ENCODE measurements around the gene UGT3A1. TPM values are rescaled to one million over a fixed set of nuclear protein-coding genes. Genes with fewer than 3 reads are reported as not detected.
A peak's percentile ranks its signal among the peaks of the same experiment; 100 is the strongest.
"Not testable (repeated sequence)": the region's sequence is repeated elsewhere in the genome, so short reads cannot be mapped to it uniquely, and the experiment has no call there.

UGT3A1 gene, protein sequence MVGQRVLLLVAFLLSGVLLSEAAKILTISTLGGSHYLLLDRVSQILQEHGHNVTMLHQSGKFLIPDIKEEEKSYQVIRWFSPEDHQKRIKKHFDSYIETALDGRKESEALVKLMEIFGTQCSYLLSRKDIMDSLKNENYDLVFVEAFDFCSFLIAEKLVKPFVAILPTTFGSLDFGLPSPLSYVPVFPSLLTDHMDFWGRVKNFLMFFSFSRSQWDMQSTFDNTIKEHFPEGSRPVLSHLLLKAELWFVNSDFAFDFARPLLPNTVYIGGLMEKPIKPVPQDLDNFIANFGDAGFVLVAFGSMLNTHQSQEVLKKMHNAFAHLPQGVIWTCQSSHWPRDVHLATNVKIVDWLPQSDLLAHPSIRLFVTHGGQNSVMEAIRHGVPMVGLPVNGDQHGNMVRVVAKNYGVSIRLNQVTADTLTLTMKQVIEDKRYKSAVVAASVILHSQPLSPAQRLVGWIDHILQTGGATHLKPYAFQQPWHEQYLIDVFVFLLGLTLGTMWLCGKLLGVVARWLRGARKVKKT
- 12.5 TPM for total RNA-seq

DNA sequence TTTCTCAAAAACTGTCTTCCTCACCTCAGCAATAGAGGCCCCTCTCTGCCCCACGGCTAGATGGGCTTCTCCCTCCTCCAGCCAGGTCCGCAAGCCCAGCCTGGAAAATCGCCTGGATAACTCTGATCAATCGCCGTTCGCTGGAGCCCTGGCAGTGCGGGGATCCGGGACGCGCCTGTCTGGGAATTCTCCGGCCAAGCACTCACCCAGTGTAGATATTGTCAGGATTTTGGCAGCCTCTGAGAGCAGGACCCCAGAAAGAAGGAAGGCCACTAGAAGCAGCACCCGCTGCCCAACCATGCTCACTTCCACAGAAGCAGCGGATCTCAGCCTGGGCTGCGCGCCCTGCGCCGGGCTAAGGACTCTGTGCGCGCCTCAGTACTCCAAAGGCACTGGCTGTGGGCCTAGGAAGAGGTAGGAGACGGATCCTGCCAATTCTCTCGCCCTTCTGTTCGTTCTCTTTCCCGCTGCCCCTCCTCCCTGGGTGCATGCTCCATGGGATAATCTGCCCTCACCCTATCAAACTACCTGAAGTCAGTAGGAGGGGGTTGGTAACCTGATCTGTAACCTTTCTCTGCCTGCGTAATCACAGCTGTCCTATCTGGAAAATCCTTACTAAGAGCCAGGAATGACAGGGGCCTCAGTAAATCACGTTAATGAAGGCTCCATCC lies at the start of gene UGT3A1:
Gene UGT3A1, minus strand, starts transcription at position 450 of the 671 bp plus-strand sequence. Its CDS starts 150 bp downstream, at position 300.
- H3K9me3 ChIP-seq (ENCODE audit: control insufficient read depth in 3 of 3, low read length in 3 of 3): no peaks in the 10 kb centered on the region
- no peaks in the 10 kb centered on the region for H3K36me3 ChIP-seq (ENCODE audit: control insufficient read depth in 3 of 3, insufficient read depth in 3 of 3, low read length in 3 of 3)
- no peaks in the 10 kb centered on the region for H3K4me1 ChIP-seq (ENCODE audit: control insufficient read depth in 3 of 3, insufficient read depth in 3 of 3, low read length in 3 of 3)
- no peaks in the 10 kb centered on the region for H3K27me3 ChIP-seq (ENCODE audit: control insufficient read depth in 3 of 3, insufficient read depth in 3 of 3, low read length in 3 of 3)
- peak within 1 kb of the TSS; percentile 76 for H3K27ac ChIP-seq (ENCODE audit: low read depth, low read length)
- peak within 1 kb of the TSS; percentile 65 to 73 (median 72) for H3K4me3 ChIP-seq (ENCODE audit: low read length in 3 of 3)
- H3K9ac ChIP-seq (ENCODE audit: low read depth in 1 of 3, low read length in 3 of 3): peak within 1 kb of the TSS; percentile 75 to 85 (median 81)

DNA sequence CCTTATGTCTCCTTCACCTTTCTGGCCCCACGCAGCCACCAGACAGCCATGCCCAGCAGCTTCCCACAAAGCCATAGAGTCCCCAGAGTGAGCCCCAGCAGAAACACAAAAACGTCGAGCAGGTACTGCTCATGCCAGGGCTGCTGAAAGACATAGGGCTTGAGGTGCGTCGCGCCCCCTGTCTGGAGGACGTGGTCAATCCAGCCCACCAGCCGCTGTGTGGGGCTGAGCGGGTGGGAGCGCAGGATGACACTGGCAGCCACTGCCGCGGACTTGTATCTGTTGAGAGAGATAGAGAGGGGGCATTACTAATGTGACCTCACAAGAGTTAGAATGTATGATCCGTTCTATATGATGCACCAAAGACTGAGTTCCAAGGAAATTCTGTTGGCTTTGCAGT lies 44.5 kb upstream of the UGT3A1 start:
- Histone ChIP-seq H3K4me3 (ENCODE audit: low read length in 3 of 3) (no peak overlapping the region), H3K27me3 (ENCODE audit: control insufficient read depth in 3 of 3, insufficient read depth in 3 of 3, low read length in 3 of 3) (no peaks in the 10 kb centered on the region), H3K9me3 (ENCODE audit: control insufficient read depth in 3 of 3, low read length in 3 of 3) (no peaks in the 10 kb centered on the region), H3K27ac (ENCODE audit: low read depth, low read length) (no peak overlapping the region), H3K9ac (ENCODE audit: low read depth in 1 of 3, low read length in 3 of 3) (no peak overlapping the region), H3K36me3 (ENCODE audit: control insufficient read depth in 3 of 3, insufficient read depth in 3 of 3, low read length in 3 of 3) (no peaks in the 10 kb centered on the region), H3K4me1 (ENCODE audit: control insufficient read depth in 3 of 3, insufficient read depth in 3 of 3, low read length in 3 of 3) (peaks cover under 1 to 5% (median 5%) of the 10 kb centered on the region in 3 donors)

DNA sequence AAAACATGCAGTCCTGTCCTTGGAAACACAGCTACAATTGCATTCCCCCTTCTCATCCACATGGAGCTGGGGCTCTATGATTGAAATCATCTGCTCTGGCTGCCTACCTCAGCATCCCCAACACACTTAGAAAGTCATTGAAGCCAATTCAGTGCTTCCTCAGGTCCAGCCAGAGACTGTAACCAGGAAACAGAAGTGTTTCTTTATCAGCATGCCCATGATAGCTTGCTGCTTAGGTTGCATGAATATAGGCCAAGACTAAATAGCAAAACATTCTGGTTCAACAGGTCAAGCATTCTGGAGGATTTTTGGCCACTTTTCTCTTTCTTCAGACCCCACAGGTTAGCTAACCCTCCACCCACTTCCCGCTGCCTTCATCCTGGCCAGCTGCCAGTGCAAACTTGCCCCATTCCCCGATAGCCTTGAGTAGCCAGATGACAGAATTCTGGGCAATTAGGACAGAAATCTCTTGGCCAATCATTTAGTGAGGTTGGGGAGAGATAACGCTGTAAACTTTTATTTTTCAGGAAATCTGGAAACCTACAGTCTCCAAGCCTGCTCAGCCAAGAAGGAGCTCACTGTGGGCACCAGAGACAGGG lies 43.4 kb upstream of the UGT3A1 start:
- not testable (repeated sequence) for H3K4me3 ChIP-seq (ENCODE audit: low read length in 3 of 3); H3K9ac ChIP-seq (ENCODE audit: low read depth in 1 of 3, low read length in 3 of 3); H3K36me3 ChIP-seq (ENCODE audit: control insufficient read depth in 3 of 3, insufficient read depth in 3 of 3, low read length in 3 of 3); H3K27me3 ChIP-seq (ENCODE audit: control insufficient read depth in 3 of 3, insufficient read depth in 3 of 3, low read length in 3 of 3); H3K4me1 ChIP-seq (ENCODE audit: control insufficient read depth in 3 of 3, insufficient read depth in 3 of 3, low read length in 3 of 3); H3K9me3 ChIP-seq (ENCODE audit: control insufficient read depth in 3 of 3, low read length in 3 of 3); H3K27ac ChIP-seq (ENCODE audit: low read depth, low read length)

DNA sequence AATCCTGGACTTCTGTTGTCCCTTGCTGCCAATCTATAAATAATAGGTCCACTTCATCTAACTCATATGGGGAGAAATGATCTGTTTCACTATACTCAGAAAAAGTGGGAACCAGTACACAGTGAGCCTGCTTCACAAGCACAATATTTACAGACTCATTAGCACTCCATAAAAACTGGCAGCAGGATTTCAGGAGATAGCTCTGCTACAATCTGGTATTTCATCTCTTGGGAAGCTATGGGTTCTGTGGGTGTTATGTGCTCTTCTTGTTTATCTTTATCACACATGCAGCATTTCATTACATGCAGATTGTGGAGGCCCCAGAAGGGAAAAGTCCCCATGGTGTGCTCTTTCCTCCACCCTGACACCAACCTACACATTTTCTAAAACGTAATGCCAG lies 42.3 kb upstream of the UGT3A1 start:
- Histone ChIP-seq H3K27ac (ENCODE audit: low read depth, low read length) (no peak overlapping the region), H3K27me3 (ENCODE audit: control insufficient read depth in 3 of 3, insufficient read depth in 3 of 3, low read length in 3 of 3) (no peaks in the 10 kb centered on the region), H3K36me3 (ENCODE audit: control insufficient read depth in 3 of 3, insufficient read depth in 3 of 3, low read length in 3 of 3) (no peaks in the 10 kb centered on the region), H3K4me3 (ENCODE audit: low read length in 3 of 3) (no peak overlapping the region), H3K9ac (ENCODE audit: low read depth in 1 of 3, low read length in 3 of 3) (no peak overlapping the region), H3K9me3 (ENCODE audit: control insufficient read depth in 3 of 3, low read length in 3 of 3) (no peaks in the 10 kb centered on the region), H3K4me1 (ENCODE audit: control insufficient read depth in 3 of 3, insufficient read depth in 3 of 3, low read length in 3 of 3) (no peaks in the 10 kb centered on the region)

DNA sequence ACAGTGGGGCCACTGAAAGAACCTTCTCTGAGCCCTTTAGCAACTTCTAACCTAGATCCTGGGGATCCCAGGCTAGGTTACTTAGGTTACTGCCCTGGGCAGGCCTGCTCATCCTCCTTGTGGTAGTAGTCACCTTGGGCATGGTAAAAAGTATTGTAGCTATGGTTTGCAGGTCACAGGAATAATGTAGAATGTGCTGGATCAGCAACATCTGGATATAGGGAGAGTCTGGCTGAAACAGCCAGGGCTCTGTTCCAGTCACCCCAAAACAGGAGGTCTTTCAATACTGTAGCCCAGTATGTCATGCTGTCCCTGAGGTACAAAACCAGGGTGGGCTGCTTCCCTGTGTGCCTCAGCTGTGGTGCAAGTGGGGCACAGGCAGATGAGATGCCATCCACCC lies 41.9 kb upstream of the UGT3A1 start:
- Histone ChIP-seq H3K4me3 (ENCODE audit: low read length in 3 of 3) (no peak overlapping the region), H3K9me3 (ENCODE audit: control insufficient read depth in 3 of 3, low read length in 3 of 3) (no peaks in the 10 kb centered on the region), H3K36me3 (ENCODE audit: control insufficient read depth in 3 of 3, insufficient read depth in 3 of 3, low read length in 3 of 3) (no peaks in the 10 kb centered on the region), H3K27me3 (ENCODE audit: control insufficient read depth in 3 of 3, insufficient read depth in 3 of 3, low read length in 3 of 3) (no peaks in the 10 kb centered on the region), H3K4me1 (ENCODE audit: control insufficient read depth in 3 of 3, insufficient read depth in 3 of 3, low read length in 3 of 3) (no peaks in the 10 kb centered on the region), H3K9ac (ENCODE audit: low read depth in 1 of 3, low read length in 3 of 3) (no peak overlapping the region), H3K27ac (ENCODE audit: low read depth, low read length) (no peak overlapping the region)

DNA sequence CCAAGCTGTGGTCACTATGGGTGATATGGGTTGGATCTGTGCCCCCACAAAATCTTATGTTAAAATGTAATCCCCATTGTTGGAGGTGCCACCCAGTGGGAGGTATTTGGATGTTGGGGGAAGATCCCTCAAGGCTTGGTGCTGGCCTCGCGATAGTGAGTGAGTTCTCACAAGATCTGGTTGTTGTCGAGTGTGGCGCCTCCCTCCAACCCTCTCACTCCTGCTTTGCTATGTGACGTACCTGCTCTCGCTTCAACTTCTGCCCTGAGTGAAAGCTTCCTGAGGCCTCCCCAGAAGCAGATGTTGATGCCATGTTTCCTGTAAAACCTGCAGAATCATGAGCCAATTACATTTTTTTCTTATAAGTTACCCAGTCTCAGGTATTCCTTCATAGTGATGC lies 40.0 kb upstream of the UGT3A1 start:
- Histone ChIP-seq H3K4me3 (ENCODE audit: low read length in 3 of 3) (no peak overlapping the region), H3K36me3 (ENCODE audit: control insufficient read depth in 3 of 3, insufficient read depth in 3 of 3, low read length in 3 of 3) (no peaks in the 10 kb centered on the region), H3K27me3 (ENCODE audit: control insufficient read depth in 3 of 3, insufficient read depth in 3 of 3, low read length in 3 of 3) (no peaks in the 10 kb centered on the region), H3K9me3 (ENCODE audit: control insufficient read depth in 3 of 3, low read length in 3 of 3) (no peaks in the 10 kb centered on the region), H3K27ac (ENCODE audit: low read depth, low read length) (no peak overlapping the region), H3K9ac (ENCODE audit: low read depth in 1 of 3, low read length in 3 of 3) (no peak overlapping the region), H3K4me1 (ENCODE audit: control insufficient read depth in 3 of 3, insufficient read depth in 3 of 3, low read length in 3 of 3) (no peaks in the 10 kb centered on the region)

DNA sequence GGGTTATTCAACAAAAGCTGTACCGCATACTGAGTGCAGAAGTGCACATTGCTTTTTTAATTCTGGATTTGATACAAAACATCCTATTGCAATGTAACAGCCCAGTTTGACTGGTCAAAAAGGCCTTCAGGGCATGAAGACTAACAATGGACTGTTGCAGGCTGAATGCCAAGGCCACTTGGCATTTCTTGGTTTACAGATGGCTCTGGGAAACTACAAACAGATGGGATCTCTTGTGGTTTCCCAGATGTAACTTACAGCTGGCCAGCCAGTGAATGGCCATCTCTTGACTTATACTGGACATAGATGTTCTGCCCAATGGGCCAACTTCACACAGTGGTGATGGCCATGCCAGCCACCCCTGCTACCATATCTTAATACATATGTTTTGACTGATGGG lies 38.7 kb upstream of the UGT3A1 start:
- H3K4me1 ChIP-seq (ENCODE audit: control insufficient read depth in 3 of 3, insufficient read depth in 3 of 3, low read length in 3 of 3): no peaks in the 10 kb centered on the region
- no peak overlapping the region for H3K9ac ChIP-seq (ENCODE audit: low read depth in 1 of 3, low read length in 3 of 3)
- H3K27me3 ChIP-seq (ENCODE audit: control insufficient read depth in 3 of 3, insufficient read depth in 3 of 3, low read length in 3 of 3): no peaks in the 10 kb centered on the region
- no peaks in the 10 kb centered on the region for H3K36me3 ChIP-seq (ENCODE audit: control insufficient read depth in 3 of 3, insufficient read depth in 3 of 3, low read length in 3 of 3)
- H3K4me3 ChIP-seq (ENCODE audit: low read length in 3 of 3): no peak overlapping the region
- no peaks in the 10 kb centered on the region for H3K9me3 ChIP-seq (ENCODE audit: control insufficient read depth in 3 of 3, low read length in 3 of 3)
- no peak overlapping the region for H3K27ac ChIP-seq (ENCODE audit: low read depth, low read length)

DNA sequence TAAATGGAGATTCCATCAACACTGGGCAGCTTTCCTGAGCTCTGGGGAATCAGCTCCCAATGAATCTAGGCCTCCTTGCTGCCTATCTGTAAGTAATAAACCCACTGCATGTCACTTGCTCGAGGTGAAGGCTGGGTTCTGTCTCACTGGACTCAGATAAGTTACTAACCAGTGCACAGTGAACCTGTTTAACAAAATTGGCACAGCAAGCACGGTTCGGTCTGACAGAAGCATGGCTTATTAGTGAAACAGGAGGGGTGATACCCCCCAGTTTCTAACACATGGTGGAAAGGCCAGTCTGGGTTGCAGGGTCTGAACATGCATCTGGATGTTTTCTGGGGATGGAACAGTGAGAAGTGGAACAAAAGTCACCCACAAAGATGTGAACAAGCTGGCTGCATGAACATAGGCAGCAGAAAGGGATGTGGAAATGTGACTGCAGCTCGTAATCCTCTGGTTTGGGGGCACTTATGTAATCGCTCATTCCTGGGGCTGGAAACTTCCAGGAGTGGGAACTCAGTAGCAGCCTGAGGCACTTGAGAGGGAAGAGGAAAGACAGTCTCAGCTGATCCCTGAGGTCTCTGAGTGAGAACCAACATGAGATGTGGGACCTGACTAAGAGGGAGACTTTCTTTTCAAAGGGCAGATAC lies 37.8 kb upstream of the UGT3A1 start:
- Histone ChIP-seq H3K4me1 (ENCODE audit: control insufficient read depth in 3 of 3, insufficient read depth in 3 of 3, low read length in 3 of 3) (no peaks in the 10 kb centered on the region), H3K27ac (ENCODE audit: low read depth, low read length) (no peak overlapping the region), H3K4me3 (ENCODE audit: low read length in 3 of 3) (no peak overlapping the region), H3K9me3 (ENCODE audit: control insufficient read depth in 3 of 3, low read length in 3 of 3) (no peaks in the 10 kb centered on the region), H3K9ac (ENCODE audit: low read depth in 1 of 3, low read length in 3 of 3) (no peak overlapping the region), H3K27me3 (ENCODE audit: control insufficient read depth in 3 of 3, insufficient read depth in 3 of 3, low read length in 3 of 3) (no peaks in the 10 kb centered on the region), H3K36me3 (ENCODE audit: control insufficient read depth in 3 of 3, insufficient read depth in 3 of 3, low read length in 3 of 3) (no peaks in the 10 kb centered on the region)

DNA sequence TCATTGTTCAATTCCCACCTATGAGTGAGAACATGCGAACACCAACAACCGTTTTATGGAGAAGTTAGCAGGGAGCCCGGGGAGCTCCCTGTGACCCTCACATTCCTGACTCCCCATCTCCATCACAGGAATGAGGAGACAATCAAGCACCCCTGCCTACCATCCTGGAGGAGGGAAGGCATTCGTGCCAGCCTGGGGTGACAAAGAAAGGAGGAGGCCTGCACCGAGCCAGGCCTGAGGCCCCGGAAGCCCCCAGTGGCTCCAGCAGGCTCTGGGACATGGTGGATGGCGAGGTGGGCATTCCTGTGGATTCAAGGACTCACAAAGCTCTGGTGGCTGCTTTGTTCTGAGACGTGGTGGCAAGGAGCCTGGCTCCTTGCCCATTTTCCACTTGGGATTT lies 36.5 kb upstream of the UGT3A1 start:
- Histone ChIP-seq H3K4me3 (ENCODE audit: low read length in 3 of 3) (no peak overlapping the region), H3K27ac (ENCODE audit: low read depth, low read length) (no peak overlapping the region), H3K9me3 (ENCODE audit: control insufficient read depth in 3 of 3, low read length in 3 of 3) (no peaks in the 10 kb centered on the region), H3K4me1 (ENCODE audit: control insufficient read depth in 3 of 3, insufficient read depth in 3 of 3, low read length in 3 of 3) (no peaks in the 10 kb centered on the region), H3K9ac (ENCODE audit: low read depth in 1 of 3, low read length in 3 of 3) (no peak overlapping the region), H3K27me3 (ENCODE audit: control insufficient read depth in 3 of 3, insufficient read depth in 3 of 3, low read length in 3 of 3) (no peaks in the 10 kb centered on the region), H3K36me3 (ENCODE audit: control insufficient read depth in 3 of 3, insufficient read depth in 3 of 3, low read length in 3 of 3) (no peaks in the 10 kb centered on the region)

All from skeletal muscle tissue (tissue), 4 donors.